Stimulated activated naive CD8-positive, alpha-beta T cell treated with anti-CD3 and anti-CD28 coated beads, Interleukin-15, Interleukin-2, amounts not matched to agents 100 ng/mL and 50 ng/mL, for 24 hours (primary cell): ENCODE measurements around the gene LRRC40.

Experiments
- H3K27ac Mint-ChIP-seq: one replicate; pipeline ENCODE4 v1.8.0; 2021; ENCODE audit warnings: mild to moderate bottlenecking, mixed read lengths
- H3K27me3 Mint-ChIP-seq: one replicate; pipeline ENCODE4 v1.8.0; 2021; ENCODE audit warnings: mixed read lengths
- H3K36me3 Mint-ChIP-seq: one replicate; pipeline ENCODE4 v1.8.0; 2021; ENCODE audit warnings: low read depth, mixed read lengths
- H3K4me1 Mint-ChIP-seq: one replicate; pipeline ENCODE4 v1.8.0; 2021; ENCODE audit warnings: low read depth, mixed read lengths
- H3K4me3 Mint-ChIP-seq: one replicate; pipeline ENCODE4 v1.8.0; 2021; ENCODE audit warnings: mild to moderate bottlenecking, mixed read lengths
- H3K9me3 Mint-ChIP-seq: one replicate; pipeline ENCODE4 v1.8.0; 2021; ENCODE audit warnings: mixed read lengths

Gene LRRC40

DNA sequence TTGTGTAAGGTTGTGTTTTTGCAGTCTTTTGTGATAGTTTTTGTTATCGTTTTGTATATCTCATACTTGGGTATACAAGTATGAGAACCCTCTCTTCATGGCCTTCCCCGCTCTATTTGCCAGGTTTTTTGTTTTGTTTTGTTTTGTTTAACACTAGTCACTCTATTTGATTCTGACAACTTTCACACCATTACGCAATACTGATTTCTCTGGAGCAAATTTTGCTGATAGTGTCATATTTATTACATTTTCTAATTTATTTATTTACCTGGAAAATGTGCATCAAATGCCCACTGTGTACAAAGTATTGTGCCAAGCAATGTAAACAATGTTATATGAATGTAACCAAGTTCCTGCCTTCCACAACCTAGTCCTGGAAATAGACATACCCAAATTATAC is 90.1 kb downstream of the LRRC40 start:
- no peak overlapping the region for H3K27ac Mint-ChIP-seq
- H3K4me1 Mint-ChIP-seq, result no peaks in the 10 kb centered on the region
- no peaks in the 10 kb centered on the region for H3K36me3 Mint-ChIP-seq
- no peaks in the 10 kb centered on the region for H3K9me3 Mint-ChIP-seq
- peaks cover 12% of the 10 kb centered on the region for H3K27me3 Mint-ChIP-seq
- no peak overlapping the region for H3K4me3 Mint-ChIP-seq

GRCh38 chr1:70112838-70113237 is 92.5 kb downstream of the LRRC40 start:
- Mint-ChIP-seq H3K27ac (no peak overlapping the region), H3K36me3 (no peaks in the 10 kb centered on the region), H3K4me3 (no peak overlapping the region), H3K4me1 (no peaks in the 10 kb centered on the region), H3K9me3 (no peaks in the 10 kb centered on the region), H3K27me3 (peaks cover 6% of the 10 kb centered on the region)

- H3K4me3 Mint-ChIP-seq, result no peak overlapping the region
- peaks cover 6% of the 10 kb centered on the region for H3K27me3 Mint-ChIP-seq
- H3K4me1 Mint-ChIP-seq, result no peaks in the 10 kb centered on the region
Measured at GRCh38 chr1:70109241-70109640, 96.1 kb downstream of the LRRC40 start.

DNA sequence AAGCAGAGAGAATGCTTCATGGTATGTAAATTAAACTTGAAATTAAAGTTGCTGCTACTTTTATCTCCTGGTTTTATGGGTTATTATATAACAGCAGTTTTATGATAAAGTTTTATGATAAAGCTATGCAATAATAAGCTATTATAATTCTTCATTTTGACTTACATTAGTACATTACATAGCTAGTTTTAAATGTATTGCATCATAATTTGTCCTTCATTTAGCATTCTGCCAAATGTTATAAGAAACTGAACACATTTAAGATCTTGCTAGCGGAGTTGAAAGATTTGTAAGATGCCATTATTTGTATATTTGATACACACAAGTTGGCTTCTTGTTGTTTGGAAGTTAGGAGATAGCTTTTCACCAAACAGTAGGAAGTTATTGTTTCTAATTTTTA is 101.6 kb downstream of the LRRC40 start:
- H3K27ac Mint-ChIP-seq, result no peak overlapping the region
- no peaks in the 10 kb centered on the region for H3K4me1 Mint-ChIP-seq
- H3K27me3 Mint-ChIP-seq, result no peaks in the 10 kb centered on the region

More at GRCh38 chr1:70109241-70109640, 96.1 kb downstream of the LRRC40 start:
- no peaks in the 10 kb centered on the region for H3K36me3 Mint-ChIP-seq
- H3K9me3 Mint-ChIP-seq, result no peaks in the 10 kb centered on the region
- no peak overlapping the region for H3K27ac Mint-ChIP-seq

DNA sequence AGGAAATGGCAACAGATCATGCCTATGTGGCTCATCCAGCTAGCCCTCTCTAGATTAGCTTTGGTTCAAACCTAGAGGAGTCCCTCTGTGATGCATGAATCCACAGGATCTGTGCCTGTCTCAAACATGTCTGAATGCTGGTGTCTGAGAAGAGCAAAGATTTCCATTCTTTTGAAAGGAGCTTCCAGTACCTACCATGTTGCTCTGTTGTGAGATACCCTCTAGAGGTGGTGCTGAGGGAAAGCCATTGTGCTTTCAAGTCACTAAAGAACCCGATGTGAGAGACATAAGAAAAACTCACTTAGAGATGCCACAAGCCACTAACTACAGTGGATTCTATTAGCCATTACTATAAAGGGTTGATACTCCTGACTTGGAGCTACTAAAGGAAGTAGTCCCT is 103.6 kb downstream of the LRRC40 start:
- Mint-ChIP-seq H3K4me3 (no peak overlapping the region), H3K36me3 (no peaks in the 10 kb centered on the region), H3K27ac (no peak overlapping the region), H3K4me1 (no peaks in the 10 kb centered on the region), H3K27me3 (no peaks in the 10 kb centered on the region), H3K9me3 (no peaks in the 10 kb centered on the region)

More for the DNA sequence above, 101.6 kb downstream of the LRRC40 start:
- Mint-ChIP-seq H3K36me3 (no peaks in the 10 kb centered on the region), H3K4me3 (no peak overlapping the region), H3K9me3 (no peaks in the 10 kb centered on the region)

GRCh38 chr1:70101231-70101630 is 104.1 kb downstream of the LRRC40 start:
- no peaks in the 10 kb centered on the region for H3K4me1 Mint-ChIP-seq
- H3K27me3 Mint-ChIP-seq, result no peaks in the 10 kb centered on the region
- H3K4me3 Mint-ChIP-seq, result no peak overlapping the region
- no peaks in the 10 kb centered on the region for H3K9me3 Mint-ChIP-seq
- no peaks in the 10 kb centered on the region for H3K36me3 Mint-ChIP-seq
- H3K27ac Mint-ChIP-seq, result no peak overlapping the region
